PC-9 (cell line): ENCODE data around the gene GKN1.

Experiments used
- CTCF ChIP-seq: fragments of 200-600 bp; sonication (generic); conservative IDR thresholded peaks from 2 replicates; pipeline ENCODE4 v1.6.1; 2017; ENCODE audit warnings: mixed run types, antibody characterized with exemption, mild to moderate bottlenecking, moderate library complexity
- EZH2 ChIP-seq: fragments of 200-600 bp; sonication (generic); IDR thresholded peaks from 2 replicates; pipeline ENCODE4 v1.8.0; 2017; ENCODE audit warnings: antibody characterized with exemption, low read depth

GRCh38 chr2:68992933-68993332 lies 18.5 kb downstream of the GKN1 start:
- TF ChIP-seq CTCF (no peak), EZH2 (no peak)
